ENCODE results near the gene KIAA0825. TPM values are rescaled to one million over a fixed set of nuclear protein-coding genes. Genes with fewer than 3 reads are reported as not detected.

The KIAA0825 gene
- total and polyA plus RNA-seq, 2 donors (not counting 1 experiment from before 2014, with no cell fraction given) = 1.7 to 3.6 TPM

GRCh38 chr5:94422812-94423211 is 195.6 kb downstream of the KIAA0825 start:
- no peaks in the 10 kb centered on the region for H3K9me3 ChIP-seq (ENCODE audit: control insufficient read depth, insufficient read depth, low read depth, low read length)
- no peak overlapping the region for H2AFZ ChIP-seq (ENCODE audit: low read length)
- H3K79me2 ChIP-seq (ENCODE audit: control insufficient read depth, insufficient read depth, low read length) = no peaks in the 10 kb centered on the region
- no peak overlapping the region for H3K4me2 ChIP-seq (ENCODE audit: extremely low read depth, insufficient read depth, low read length)
- no peaks in the 10 kb centered on the region for H4K20me1 ChIP-seq (ENCODE audit: control insufficient read depth, extremely low read depth, insufficient read depth, low read length)
- no peak overlapping the region for H3K9ac ChIP-seq (ENCODE audit: insufficient read depth, low read length)
- H3K27me3 ChIP-seq (ENCODE audit: control insufficient read depth, insufficient read depth, low read length) = no peaks in the 10 kb centered on the region
- H3K4me1 ChIP-seq (ENCODE audit: control insufficient read depth, extremely low read depth, insufficient read depth, low read length) = no peaks in the 10 kb centered on the region
- no peak overlapping the region for H3K27ac ChIP-seq (ENCODE audit: insufficient read depth, low read length)
- TF ChIP-seq EZH2 (IDR thresholded peaks at IDR 0.05; ENCODE audit: low read length, missing control alignments) (no peak), CTCF (conservative IDR thresholded peaks at IDR 0.05 in 1 of 2, IDR thresholded peaks at IDR 0.05 in 1 of 2; ENCODE audit: low read depth in 1 of 2, low read length in 2 of 2) (no peak)
- no peaks in the 10 kb centered on the region for H3K36me3 ChIP-seq (ENCODE audit: control insufficient read depth, insufficient read depth, low read length)
- no peak overlapping the region for H3K4me3 ChIP-seq (replicated peaks in 1 of 4; ENCODE audit: control extremely low read depth in 1 of 4, insufficient read depth in 1 of 4, low read depth in 3 of 4, low read length in 4 of 4)
- DNase-seq (ENCODE audit: low read depth in 2 of 2) = peak; percentile 42 to 85

GRCh38 chr5:94420885-94421284 is 197.5 kb downstream of the KIAA0825 start:
- no peak for DNase-seq (ENCODE audit: low read depth in 2 of 2)
- Histone ChIP-seq H3K36me3 (ENCODE audit: control insufficient read depth, insufficient read depth, low read length) (no peaks in the 10 kb centered on the region), H3K4me2 (ENCODE audit: extremely low read depth, insufficient read depth, low read length) (no peak overlapping the region), H3K9ac (ENCODE audit: insufficient read depth, low read length) (no peak overlapping the region), H3K4me3 (replicated peaks in 1 of 4; ENCODE audit: control extremely low read depth in 1 of 4, insufficient read depth in 1 of 4, low read depth in 3 of 4, low read length in 4 of 4) (no peak overlapping the region), H3K27ac (ENCODE audit: insufficient read depth, low read length) (no peak overlapping the region), H3K9me3 (ENCODE audit: control insufficient read depth, insufficient read depth, low read depth, low read length) (no peaks in the 10 kb centered on the region), H2AFZ (ENCODE audit: low read length) (no peak overlapping the region), H3K4me1 (ENCODE audit: control insufficient read depth, extremely low read depth, insufficient read depth, low read length) (no peaks in the 10 kb centered on the region), H4K20me1 (ENCODE audit: control insufficient read depth, extremely low read depth, insufficient read depth, low read length) (no peaks in the 10 kb centered on the region), H3K79me2 (ENCODE audit: control insufficient read depth, insufficient read depth, low read length) (no peaks in the 10 kb centered on the region), H3K27me3 (ENCODE audit: control insufficient read depth, insufficient read depth, low read length) (no peaks in the 10 kb centered on the region)
- no peak for TF ChIP-seq CTCF (conservative IDR thresholded peaks at IDR 0.05 in 1 of 2, IDR thresholded peaks at IDR 0.05 in 1 of 2; ENCODE audit: low read depth in 1 of 2, low read length in 2 of 2)

GRCh38 chr5:94415798-94416197 is 202.6 kb downstream of the KIAA0825 start:
- H2AFZ ChIP-seq (ENCODE audit: low read length) = no peak overlapping the region
- no peaks in the 10 kb centered on the region for H3K27me3 ChIP-seq (ENCODE audit: control insufficient read depth, insufficient read depth, low read length)
- no peak overlapping the region for H3K27ac ChIP-seq (ENCODE audit: insufficient read depth, low read length)
- H3K9ac ChIP-seq (ENCODE audit: insufficient read depth, low read length) = no peak overlapping the region
- no peaks in the 10 kb centered on the region for H3K79me2 ChIP-seq (ENCODE audit: control insufficient read depth, insufficient read depth, low read length)
- no peaks in the 10 kb centered on the region for H4K20me1 ChIP-seq (ENCODE audit: control insufficient read depth, extremely low read depth, insufficient read depth, low read length)
- no peak overlapping the region for H3K4me3 ChIP-seq (replicated peaks in 1 of 4; ENCODE audit: control extremely low read depth in 1 of 4, insufficient read depth in 1 of 4, low read depth in 3 of 4, low read length in 4 of 4)
- no peaks in the 10 kb centered on the region for H3K9me3 ChIP-seq (ENCODE audit: control insufficient read depth, insufficient read depth, low read depth, low read length)
- no peaks in the 10 kb centered on the region for H3K36me3 ChIP-seq (ENCODE audit: control insufficient read depth, insufficient read depth, low read length)
- TF ChIP-seq EZH2 (IDR thresholded peaks at IDR 0.05; ENCODE audit: low read length, missing control alignments) (no peak), CTCF (conservative IDR thresholded peaks at IDR 0.05 in 1 of 2, IDR thresholded peaks at IDR 0.05 in 1 of 2; ENCODE audit: low read depth in 1 of 2, low read length in 2 of 2) (no peak)
- DNase-seq (ENCODE audit: low read depth in 2 of 2) = no peak
- no peaks in the 10 kb centered on the region for H3K4me1 ChIP-seq (ENCODE audit: control insufficient read depth, extremely low read depth, insufficient read depth, low read length)
- no peak overlapping the region for H3K4me2 ChIP-seq (ENCODE audit: extremely low read depth, insufficient read depth, low read length)

Data from fibroblast of lung (primary cell).